ENCODE measurements around the gene RAP1GDS1.
"Not testable (repeated sequence)": the region's sequence is repeated elsewhere in the genome, so short reads cannot be mapped to it uniquely, and the experiment has no call there.

RAP1GDS1 gene

DNA sequence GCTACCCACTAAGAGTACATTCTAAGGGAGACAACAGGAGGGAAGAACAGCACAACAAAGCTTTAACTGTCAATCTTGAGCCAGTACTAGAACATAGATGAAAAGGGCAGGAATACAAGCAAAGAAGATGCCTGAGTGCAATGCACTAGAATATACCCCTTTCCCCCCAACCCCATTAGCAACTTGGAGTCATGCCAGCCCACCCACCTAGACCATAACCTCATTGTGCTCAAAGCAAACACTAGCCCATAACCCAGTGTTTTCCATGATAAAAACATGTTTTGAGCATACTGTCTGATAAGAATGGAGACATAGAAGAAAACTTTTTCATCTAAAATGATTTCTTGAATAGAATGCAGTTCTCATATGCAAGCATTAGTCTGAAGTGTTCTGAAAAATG lies 183.2 kb downstream of the RAP1GDS1 start:
- no peak for DNase-seq (ENCODE audit: low spot score)

DNA sequence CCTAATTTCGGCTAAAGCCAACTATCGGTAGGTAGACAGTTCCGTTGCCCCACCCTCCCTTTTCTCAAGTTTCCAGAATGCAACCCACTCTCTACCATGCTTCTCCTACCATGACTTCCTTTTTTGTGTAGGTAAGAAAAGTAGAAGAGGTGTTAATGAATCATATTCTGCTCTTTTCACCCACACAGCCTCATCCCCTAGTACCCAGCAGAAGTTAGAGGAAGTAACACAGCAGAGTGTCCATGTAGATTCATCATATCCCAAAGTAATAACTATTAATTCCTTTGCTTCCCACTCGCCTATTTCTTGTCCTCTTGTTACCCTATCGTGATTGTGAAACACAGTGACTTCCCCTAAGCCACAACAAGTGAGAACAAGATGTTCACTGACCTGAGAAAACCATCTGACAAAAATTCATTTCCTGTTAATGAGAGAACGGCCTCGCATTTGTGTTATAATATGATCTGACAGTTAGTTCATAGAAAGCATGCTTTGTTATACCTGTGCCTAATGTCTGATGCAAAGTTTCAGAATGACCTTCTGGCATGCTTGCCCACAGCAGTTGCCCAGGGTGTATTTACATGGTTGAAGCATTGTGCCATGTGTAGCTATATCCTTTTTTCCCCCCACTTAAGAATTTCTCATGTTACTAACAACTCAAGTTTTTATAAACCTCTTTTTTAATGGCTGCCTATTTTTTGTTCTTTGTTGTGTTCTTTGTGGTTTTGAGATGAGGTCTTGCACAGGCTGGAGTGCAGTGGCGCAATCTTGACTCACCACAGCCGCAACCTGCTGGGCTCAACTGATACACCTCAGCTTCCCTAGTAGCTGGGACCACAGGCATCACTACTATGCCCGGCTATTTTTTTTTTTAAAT lies 185.6 kb downstream of the RAP1GDS1 start:
- no peak for DNase-seq (ENCODE audit: low spot score)

- no peak for DNase-seq (ENCODE audit: low spot score)
These were observed 186.5 kb downstream of the RAP1GDS1 start for GRCh38 chr4:98447648-98448047.

GRCh38 chr4:98448908-98449307 lies 187.7 kb downstream of the RAP1GDS1 start:
- DNase-seq (ENCODE audit: low spot score) = no peak

GRCh38 chr4:98452091-98452490 lies 190.9 kb downstream of the RAP1GDS1 start:
- no peak for DNase-seq (ENCODE audit: low spot score)

DNA sequence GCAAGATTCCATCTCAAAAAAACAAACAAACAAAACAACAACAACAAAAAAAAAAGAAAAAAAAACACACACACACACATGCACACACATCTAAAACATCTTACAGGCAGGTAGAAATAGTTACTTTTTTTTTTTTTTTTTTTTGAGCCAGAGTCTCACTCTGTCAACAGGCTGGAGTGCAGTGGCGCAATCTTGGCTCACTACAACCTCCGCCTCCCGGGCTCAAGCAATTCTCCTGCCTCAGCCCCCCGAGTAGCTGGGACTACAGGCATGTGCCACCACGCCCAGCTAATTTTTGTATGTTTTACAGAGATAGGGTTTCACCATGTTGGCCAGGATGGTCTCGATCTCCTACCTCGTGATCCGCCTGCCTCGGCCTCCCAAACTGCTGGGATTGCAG lies 196.2 kb downstream of the RAP1GDS1 start:
- DNase-seq (ENCODE audit: low spot score) = not testable (repeated sequence)

DNA sequence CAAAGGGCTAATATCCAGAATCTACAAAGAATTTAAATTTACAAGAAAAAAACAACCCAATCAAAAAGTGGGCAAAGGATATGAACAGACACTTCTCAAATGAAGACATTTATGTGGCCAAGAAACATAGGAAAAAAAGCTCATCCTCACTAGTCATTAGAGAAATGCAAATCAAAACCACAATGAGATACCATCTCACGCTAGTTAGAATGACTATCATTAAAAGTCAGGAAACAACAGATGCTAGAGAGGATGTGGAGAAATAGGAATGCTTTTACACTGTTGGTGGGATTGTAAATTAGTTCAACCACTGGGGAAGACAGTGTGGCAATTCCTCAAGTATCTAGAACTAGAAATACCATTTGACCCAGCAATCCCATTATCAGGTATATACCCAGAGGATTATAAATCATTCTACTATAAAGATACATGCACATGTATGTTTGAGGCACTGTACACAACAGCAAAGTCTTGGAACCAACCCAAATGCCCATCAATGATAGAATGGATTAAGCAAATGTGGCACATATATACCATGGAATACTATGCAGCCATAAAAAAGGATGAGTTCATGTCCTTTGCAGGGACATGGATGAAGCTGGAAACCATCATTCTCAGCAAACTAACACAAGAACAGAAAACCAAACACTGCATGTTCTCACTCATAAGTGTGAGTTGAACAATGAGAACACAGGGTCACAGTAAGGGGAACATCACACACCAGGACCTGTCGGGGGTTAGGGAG lies 200.1 kb downstream of the RAP1GDS1 start:
- DNase-seq (ENCODE audit: low spot score) = not testable (repeated sequence)

DNA sequence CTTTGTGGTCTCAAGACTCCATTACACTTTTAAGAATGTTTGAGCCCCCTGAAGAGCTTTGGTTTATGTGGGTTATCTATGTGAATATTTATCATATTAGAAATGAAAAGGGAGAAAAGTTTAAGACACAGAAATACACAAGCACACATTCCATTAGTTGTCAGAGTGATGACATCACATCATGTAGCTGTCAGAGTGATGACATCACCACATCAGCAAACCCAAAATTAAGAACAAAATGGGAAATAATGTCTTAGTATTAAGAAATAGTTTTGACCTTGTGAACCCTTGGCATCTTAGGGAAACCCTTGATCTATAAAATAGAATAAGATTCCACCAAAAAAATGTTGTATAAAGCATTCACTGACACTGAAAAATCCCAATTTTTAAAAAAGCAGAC lies 201.3 kb downstream of the RAP1GDS1 start:
- DNase-seq (ENCODE audit: low spot score) = no peak

DNA sequence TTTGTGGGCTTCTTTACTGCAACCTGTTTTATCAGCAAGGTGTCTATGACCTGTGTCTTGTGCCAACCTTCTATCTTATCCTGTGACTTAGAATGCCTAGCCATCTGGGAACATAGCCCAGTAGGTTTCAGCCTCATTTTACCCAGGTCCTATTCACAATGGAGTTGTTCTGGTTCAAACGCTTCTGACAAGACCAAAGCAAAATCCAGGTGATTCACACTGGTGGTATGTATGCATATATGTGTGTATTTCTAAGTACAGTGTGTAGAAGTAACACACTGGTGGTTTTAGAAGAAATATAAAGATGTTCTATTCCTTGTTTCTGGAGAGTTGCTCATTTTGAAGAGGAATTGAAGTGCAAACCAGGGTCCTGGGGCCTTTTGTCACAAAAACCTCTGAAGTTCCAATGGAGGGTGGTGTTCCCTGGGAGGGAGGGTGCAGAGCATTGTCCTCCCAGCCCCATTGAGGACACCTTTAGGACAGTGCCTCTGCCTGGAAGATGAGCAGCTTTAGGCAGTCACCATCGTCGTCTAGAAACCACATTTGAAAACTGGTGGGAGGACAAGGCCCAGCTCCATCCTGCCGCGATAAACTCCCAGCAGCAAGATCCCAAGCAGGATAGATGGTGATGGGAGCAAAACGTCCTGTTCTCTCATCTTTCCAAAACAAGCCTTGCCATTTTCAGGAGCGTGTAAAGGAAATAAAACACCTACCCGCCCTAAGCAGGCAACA lies 205.8 kb downstream of the RAP1GDS1 start:
- no peak for DNase-seq (ENCODE audit: low spot score)

DNA sequence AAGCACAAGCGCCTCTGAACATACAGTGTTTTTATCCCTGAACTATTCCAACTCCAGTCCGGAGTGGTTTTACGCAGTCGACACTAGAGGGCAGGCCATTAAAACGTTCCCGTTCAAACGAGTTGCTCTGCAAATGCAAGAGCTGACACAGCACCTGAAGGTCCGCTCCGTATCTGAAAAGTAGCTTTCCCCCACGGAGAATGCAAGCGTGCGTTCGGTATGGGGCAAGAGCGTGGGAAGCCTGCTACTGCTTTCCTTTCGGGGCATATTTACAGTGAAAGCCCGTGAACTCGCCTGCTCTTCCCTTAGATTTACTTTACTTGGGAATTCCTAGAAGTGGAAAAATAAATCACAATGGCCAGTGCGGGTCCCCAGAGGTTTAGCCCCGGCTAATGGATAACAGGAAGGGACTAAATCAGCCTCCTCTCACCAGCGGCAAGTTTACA lies 206.5 kb downstream of the RAP1GDS1 start:
- DNase-seq (ENCODE audit: low spot score) = peak; percentile 59

DNA sequence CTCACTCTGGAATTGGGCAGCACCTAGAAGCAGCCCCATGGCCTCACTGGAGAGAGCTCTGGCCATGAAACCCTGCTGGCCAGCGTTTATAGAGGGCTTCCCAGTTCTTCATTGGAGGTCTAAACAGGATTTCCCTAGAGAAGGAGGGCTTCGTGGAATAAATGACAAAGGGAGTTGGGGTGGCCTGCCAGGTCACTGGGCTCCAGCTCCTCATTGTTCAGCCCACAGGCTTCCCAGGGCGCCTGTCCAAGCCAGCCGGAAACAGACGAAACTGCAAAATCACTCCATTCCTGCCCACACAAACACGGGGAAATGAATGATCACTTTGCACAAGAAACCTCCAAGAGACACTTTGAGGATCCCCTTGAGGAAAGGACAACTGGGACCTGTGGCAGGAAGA lies 207.5 kb downstream of the RAP1GDS1 start:
- no peak for DNase-seq (ENCODE audit: low spot score)

GRCh38 chr4:98469771-98470170 lies 208.6 kb downstream of the RAP1GDS1 start:
- no peak for DNase-seq (ENCODE audit: low spot score)

- DNase-seq (ENCODE audit: low spot score) = no peak
These were observed 209.2 kb downstream of the RAP1GDS1 start for GRCh38 chr4:98470366-98470765.

DNA sequence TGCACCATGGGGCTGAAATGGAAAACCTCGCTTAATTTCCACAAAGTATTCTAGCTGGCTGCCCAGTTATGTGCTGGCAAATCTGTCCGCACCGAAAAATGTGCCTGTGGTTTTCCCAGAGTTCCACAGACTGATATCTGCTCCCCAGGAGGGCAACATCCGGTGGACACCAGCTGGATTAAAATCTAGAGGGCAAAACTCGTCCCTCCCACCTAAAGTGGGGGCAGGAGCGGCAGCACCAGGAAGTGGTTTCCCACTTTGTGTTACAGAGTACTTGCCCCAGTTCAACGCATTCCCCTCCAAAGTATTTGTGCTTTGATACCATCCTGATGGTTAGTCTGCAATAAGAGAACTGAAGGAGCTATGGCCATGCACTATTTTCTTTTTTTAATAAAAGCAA lies 209.6 kb downstream of the RAP1GDS1 start:
- DNase-seq (ENCODE audit: low spot score) = peak; percentile 66

DNA sequence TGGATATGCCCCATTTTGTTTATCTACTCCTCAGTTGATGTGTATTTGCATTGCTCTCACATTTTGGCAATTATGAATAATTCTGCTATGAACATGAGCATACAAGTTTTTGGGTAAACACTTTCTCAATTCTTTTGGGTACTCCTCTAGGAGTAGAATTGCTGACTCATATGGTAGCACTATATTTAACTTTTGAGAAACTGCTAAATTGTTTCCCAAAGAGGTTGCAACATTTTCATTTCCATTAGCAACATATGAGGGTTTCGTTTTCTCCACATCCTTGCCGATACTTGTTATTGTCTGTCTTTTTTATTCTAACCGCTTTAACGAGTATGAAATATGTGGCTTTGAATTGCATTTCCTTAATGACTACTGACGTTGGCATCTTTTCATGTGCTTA lies 211.9 kb downstream of the RAP1GDS1 start:
- DNase-seq (ENCODE audit: low spot score) = no peak

- DNase-seq (ENCODE audit: low spot score) = no peak
These were observed 213.2 kb downstream of the RAP1GDS1 start for GRCh38 chr4:98474408-98474844.

DNA sequence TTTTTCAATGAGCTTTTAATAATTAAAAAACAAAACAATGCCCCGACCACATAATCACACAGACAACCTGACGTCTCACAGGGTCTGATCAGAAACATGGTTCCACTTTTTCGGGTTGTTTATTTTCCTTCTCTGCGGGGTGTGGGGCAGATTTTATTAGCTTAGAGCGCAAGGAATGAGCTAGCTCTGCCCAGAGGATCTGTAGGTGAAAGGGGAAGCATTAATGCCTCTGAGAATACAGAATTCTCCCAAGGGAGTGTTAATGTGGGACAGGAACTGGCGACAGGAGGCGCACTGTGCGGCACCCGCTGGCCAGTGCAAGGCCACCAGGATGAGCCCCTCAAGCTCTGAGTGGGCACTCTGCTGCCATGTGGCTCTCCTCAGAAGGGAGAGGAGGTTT lies 215.7 kb downstream of the RAP1GDS1 start:
- DNase-seq (ENCODE audit: low spot score) = no peak

DNA sequence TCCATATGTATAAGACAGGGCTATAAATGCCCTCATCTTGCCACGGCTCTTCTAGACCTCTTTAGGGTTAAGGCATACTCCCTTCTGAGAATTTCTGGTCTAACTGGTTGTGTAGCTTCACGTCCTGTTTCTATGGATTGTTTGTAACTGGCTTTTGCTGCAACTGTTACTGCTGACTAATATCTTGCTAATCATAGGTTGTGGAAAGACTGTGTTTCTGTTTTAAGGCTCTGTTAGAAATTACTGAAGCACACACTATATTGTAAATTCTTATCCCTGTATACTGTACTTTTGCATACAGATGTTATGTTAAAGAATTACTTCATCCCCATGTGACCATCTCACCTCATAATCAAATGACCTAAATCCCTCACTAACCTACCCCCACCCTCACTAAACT lies 218.4 kb downstream of the RAP1GDS1 start:
- not testable (repeated sequence) for DNase-seq (ENCODE audit: low spot score)

GRCh38 chr4:98480535-98480934 lies 219.4 kb downstream of the RAP1GDS1 start:
- no peak for DNase-seq (ENCODE audit: low spot score)

DNA sequence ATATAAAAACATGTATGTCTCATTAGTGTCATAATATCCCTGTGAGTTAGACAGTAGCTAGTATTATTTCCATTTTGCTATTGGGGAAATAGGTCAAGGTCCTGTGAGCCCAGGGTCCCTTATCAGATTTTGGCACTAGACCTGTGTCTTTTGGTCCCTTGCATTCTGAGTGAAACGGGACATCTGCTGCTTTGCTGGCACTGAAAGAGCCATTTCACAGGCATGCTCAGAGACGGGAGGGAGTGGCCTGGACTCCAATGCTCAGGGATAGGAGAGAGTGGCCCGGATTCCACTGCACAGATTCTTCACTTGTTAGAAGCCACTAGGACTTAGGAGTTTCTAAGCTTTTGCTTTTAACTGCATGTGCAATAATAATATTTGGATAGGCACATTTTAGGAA lies 220.0 kb downstream of the RAP1GDS1 start:
- DNase-seq (ENCODE audit: low spot score) = no peak

DNA sequence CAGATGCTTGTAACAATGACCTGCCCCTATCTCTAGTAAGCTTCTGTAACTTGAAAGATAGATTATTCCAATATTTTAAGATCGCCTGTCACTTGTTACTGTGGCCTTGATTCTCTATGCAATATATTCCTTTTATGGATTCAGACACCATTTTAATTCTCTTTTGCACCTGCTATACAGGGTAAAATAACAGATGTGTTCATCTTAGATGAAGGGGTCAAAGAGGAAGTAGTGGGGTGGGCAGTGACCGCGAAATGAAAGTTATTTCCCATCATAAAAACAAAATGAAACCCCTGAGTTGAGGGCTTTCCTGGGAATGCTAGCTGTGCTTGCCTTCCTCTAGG lies 221.3 kb downstream of the RAP1GDS1 start:
- DNase-seq (ENCODE audit: low spot score) = no peak
